Measurements from ENCODE around the gene MYRF. TPM values are rescaled to one million over a fixed set of nuclear protein-coding genes. Genes with fewer than 3 reads are reported as not detected.

The MYRF gene
- total and polyA plus RNA-seq, 2 of the 13 experiments (the other 11 are each of a cell fraction or from before 2014, with no cell fraction given), result 10.2 to 25.9 TPM

GRCh38 chr11:61778357-61778886, 26.0 kb downstream of the MYRF start (continued):
- TF ChIP-seq, protein P1, sequence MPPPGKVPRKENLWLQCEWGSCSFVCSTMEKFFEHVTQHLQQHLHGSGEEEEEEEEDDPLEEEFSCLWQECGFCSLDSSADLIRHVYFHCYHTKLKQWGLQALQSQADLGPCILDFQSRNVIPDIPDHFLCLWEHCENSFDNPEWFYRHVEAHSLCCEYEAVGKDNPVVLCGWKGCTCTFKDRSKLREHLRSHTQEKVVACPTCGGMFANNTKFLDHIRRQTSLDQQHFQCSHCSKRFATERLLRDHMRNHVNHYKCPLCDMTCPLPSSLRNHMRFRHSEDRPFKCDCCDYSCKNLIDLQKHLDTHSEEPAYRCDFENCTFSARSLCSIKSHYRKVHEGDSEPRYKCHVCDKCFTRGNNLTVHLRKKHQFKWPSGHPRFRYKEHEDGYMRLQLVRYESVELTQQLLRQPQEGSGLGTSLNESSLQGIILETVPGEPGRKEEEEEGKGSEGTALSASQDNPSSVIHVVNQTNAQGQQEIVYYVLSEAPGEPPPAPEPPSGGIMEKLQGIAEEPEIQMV (CRISPR knock-in tag; IDR thresholded peaks at IDR 0.05; ENCODE audit: low read depth), result no peak
- TF ChIP-seq, protein P2, sequence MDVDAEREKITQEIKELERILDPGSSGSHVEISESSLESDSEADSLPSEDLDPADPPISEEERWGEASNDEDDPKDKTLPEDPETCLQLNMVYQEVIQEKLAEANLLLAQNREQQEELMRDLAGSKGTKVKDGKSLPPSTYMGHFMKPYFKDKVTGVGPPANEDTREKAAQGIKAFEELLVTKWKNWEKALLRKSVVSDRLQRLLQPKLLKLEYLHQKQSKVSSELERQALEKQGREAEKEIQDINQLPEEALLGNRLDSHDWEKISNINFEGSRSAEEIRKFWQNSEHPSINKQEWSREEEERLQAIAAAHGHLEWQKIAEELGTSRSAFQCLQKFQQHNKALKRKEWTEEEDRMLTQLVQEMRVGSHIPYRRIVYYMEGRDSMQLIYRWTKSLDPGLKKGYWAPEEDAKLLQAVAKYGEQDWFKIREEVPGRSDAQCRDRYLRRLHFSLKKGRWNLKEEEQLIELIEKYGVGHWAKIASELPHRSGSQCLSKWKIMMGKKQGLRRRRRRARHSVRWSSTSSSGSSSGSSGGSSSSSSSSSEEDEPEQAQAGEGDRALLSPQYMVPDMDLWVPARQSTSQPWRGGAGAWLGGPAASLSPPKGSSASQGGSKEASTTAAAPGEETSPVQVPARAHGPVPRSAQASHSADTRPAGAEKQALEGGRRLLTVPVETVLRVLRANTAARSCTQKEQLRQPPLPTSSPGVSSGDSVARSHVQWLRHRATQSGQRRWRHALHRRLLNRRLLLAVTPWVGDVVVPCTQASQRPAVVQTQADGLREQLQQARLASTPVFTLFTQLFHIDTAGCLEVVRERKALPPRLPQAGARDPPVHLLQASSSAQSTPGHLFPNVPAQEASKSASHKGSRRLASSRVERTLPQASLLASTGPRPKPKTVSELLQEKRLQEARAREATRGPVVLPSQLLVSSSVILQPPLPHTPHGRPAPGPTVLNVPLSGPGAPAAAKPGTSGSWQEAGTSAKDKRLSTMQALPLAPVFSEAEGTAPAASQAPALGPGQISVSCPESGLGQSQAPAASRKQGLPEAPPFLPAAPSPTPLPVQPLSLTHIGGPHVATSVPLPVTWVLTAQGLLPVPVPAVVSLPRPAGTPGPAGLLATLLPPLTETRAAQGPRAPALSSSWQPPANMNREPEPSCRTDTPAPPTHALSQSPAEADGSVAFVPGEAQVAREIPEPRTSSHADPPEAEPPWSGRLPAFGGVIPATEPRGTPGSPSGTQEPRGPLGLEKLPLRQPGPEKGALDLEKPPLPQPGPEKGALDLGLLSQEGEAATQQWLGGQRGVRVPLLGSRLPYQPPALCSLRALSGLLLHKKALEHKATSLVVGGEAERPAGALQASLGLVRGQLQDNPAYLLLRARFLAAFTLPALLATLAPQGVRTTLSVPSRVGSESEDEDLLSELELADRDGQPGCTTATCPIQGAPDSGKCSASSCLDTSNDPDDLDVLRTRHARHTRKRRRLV (CRISPR knock-in tag; IDR thresholded peaks at IDR 0.05), result no peak
- no peak for TF ChIP-seq ZNF207 (IDR thresholded peaks at IDR 0.05; ENCODE audit: borderline replicate concordance)
- TF ChIP-seq ZNF556 (CRISPR knock-in tag; IDR thresholded peaks at IDR 0.05; ENCODE audit: borderline replicate concordance), result no peak

Data from HepG2 (cell line).